Prostate gland (tissue), 2 donors: Measurements from ENCODE around the gene SLC44A4. TPM values are rescaled to one million over a fixed set of nuclear protein-coding genes. Genes with fewer than 3 reads are reported as not detected.

Experiments
- DNase-seq: peaks from one replicate; pipeline ENCODE4 v3.0.0-alpha.2; 2019; ENCODE audit warnings: low spot score
- H3K27ac ChIP-seq, 2 donors: fragments of 200-600 bp; sonication (generic); 2 replicates each; pipeline ENCODE4 v1.5.1; 2017 to 2019
- H3K27me3 ChIP-seq: fragments of 200-600 bp; sonication (generic); replicated peaks from 2 replicates; pipeline ENCODE4 v1.5.1; 2019; ENCODE audit not compliant: insufficient read depth
- H3K36me3 ChIP-seq, 2 donors: fragments of 200-600 bp; sonication (generic); 1 replicate in 1 of 2; 2 replicates in 1 of 2; pipeline versions ENCODE4 v1.5.1 to v1.8.1; 2017 to 2019
- H3K4me1 ChIP-seq: fragments of 200-600 bp; sonication (generic); replicated peaks from 2 replicates; pipeline ENCODE4 v1.5.1; 2019
- H3K4me3 ChIP-seq, 2 donors: fragments of 200-600 bp; sonication (generic); 2 replicates each; pipeline ENCODE4 v1.5.1; 2017 to 2019
- H3K9me3 ChIP-seq: fragments of 200-600 bp; sonication (generic); 2 replicates; pipeline ENCODE4 v1.5.1; 2017
- CTCF ChIP-seq, 4 experiments: fragments of 200-600 bp in 2 of 4; fragments of 450-650 bp in 2 of 4; sonication (generic) in 2 of 4; IDR thresholded peaks; 1 replicate in 3 of 4; 2 replicates in 1 of 4; pipeline ENCODE4 v1.5.1; 2016 to 2019; ENCODE audit warnings: antibody characterized with exemption in 4 of 4, mild to moderate bottlenecking in 2 of 4, moderate library complexity in 2 of 4
- POLR2A ChIP-seq: fragments of 450-650 bp; IDR thresholded peaks from one replicate; pipeline ENCODE4 v1.6.1; 2016; ENCODE audit warnings: antibody characterized with exemption, mild to moderate bottlenecking
- POLR2AphosphoS5 ChIP-seq: sonication (generic); formaldehyde crosslinking; IDR thresholded peaks from one replicate; pipeline ENCODE4 v1.6.1; 2017; ENCODE audit warnings: antibody characterized with exemption
- WGBS: methylation state at CpG from one replicate; pipeline ENCODE4 v1.1.5; 2018; 5-methylcytosine and 5-hydroxymethylcytosine counted together
- intact Hi-C: fragments of 100-400 bp; cut with DNase I; formaldehyde crosslinking; loops from one replicate; pipeline ENCODE4 v1.14.2; 2022
- small RNA-seq, 2 donors: library from RNA; depleted of rRNA; stranded (forward); fragments of <200 nt; gene quantifications; one replicate each; pipeline ENCODE3, GENCODE V24; 2016
- total RNA-seq, 2 donors: library from RNA; depleted of rRNA; stranded (reverse); fragments of >200 nt; gene quantifications; one replicate each; pipeline ENCODE4 v1.1.0, GENCODE V29; 2016

The SLC44A4 gene
- total RNA-seq, 2 donors from 2014 or later, result 125 to 332 TPM

GRCh38 chr6:31815025-31815838 lies 63.6 kb downstream of the SLC44A4 start, which contains the start of the genes HSPA1A and HSPA1L:
TSS of gene HSPA1A (plus strand) at chr6:31815543. CDS start at chr6:31815757, 214 bp downstream.
TSS of gene HSPA1L (minus strand) at chr6:31815283. CDS start at chr6:31811972, 3,311 bp downstream.
- no peaks in the 10 kb centered on the region for H3K27me3 ChIP-seq
- peak within 1 kb of the TSS; percentile 100 for H3K27ac ChIP-seq
- no peaks in the 10 kb centered on the region for H3K36me3 ChIP-seq
- H3K4me1 ChIP-seq, result no peaks in the 10 kb centered on the region
- H3K9me3 ChIP-seq, result no peaks in the 10 kb centered on the region
- WGBS, result 0% methylated on average over 47 of the region's 56 CpGs
- TF ChIP-seq CTCF (IDR thresholded peaks at IDR 0.05) (peak in 1 of 4 experiments; percentile 18), POLR2AphosphoS5 (peak; percentile 100), POLR2A (peak; percentile 100)
- peak within 1 kb of the TSS; percentile 44 to 52 for H3K4me3 ChIP-seq
- peak; percentile 97 for DNase-seq
- intact Hi-C loops, result no loop called here

DNA sequence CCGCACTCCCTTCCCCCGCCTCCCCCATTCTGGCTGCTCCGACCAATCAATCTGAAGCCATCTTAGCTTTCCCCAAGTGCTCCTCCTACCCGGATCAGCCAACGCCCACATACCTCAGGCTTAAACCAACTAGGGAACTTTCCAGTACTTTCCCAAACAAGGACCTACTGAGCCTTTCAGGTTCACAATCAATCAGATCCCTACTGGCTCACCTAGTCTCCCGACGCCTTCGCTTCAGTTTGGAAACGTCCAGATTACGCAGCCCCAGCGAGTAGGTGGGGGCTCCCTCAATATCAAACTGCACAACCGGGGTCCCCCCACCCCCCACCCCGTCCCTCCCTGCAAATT lies 64.1 kb downstream of the SLC44A4 start:
- H3K4me1 ChIP-seq, result no peaks in the 10 kb centered on the region
- TF ChIP-seq CTCF (IDR thresholded peaks at IDR 0.05), result no peak
- peak; percentile 90 for TF ChIP-seq POLR2A
- TF ChIP-seq POLR2AphosphoS5, result peak; percentile 100
- peak; percentile 98 for DNase-seq
- 0% methylated on average over 13 of the region's 13 CpGs for WGBS
- intact Hi-C loops, result no loop called here
- peak overlapping the region; percentile 44 to 52 for H3K4me3 ChIP-seq
- H3K36me3 ChIP-seq, result no peaks in the 10 kb centered on the region
- H3K27me3 ChIP-seq, result no peaks in the 10 kb centered on the region
- H3K9me3 ChIP-seq, result no peaks in the 10 kb centered on the region
- H3K27ac ChIP-seq, result peak overlapping the region; percentile 100

DNA sequence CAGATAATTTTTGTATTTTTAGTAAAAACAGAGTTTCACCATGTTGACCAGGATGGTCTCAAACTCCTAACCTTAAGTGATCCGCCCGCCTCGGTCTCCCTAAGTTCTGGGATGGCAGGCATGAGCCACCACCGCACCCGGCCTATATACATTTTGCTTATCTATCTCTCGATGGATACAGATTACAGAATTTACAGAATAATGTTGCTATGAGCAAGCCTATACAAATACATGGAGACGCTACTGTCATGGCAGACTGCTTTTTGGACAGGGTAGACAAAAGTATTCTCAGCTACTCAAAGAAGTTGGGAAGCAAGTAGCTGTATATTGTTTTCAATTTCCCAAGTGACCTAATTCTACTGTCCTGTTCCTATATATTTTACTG lies 65.3 kb downstream of the SLC44A4 start:
- peak overlapping the region; percentile 100 for H3K27ac ChIP-seq
- no peaks in the 10 kb centered on the region for H3K36me3 ChIP-seq
- 95% methylated on average over 7 of the region's 7 CpGs for WGBS
- no peak for DNase-seq
- H3K4me3 ChIP-seq, result no peak overlapping the region
- no peaks in the 10 kb centered on the region for H3K4me1 ChIP-seq
- no peaks in the 10 kb centered on the region for H3K9me3 ChIP-seq
- no peaks in the 10 kb centered on the region for H3K27me3 ChIP-seq
- intact Hi-C loops, result no loop called here
- TF ChIP-seq CTCF (IDR thresholded peaks at IDR 0.05) (no peak), POLR2A (no peak), POLR2AphosphoS5 (no peak)

Small RNA genes within 50 kb of the gene (small RNA-seq; reads per million reads assigned to genes)
- gene SNORD48 (432 to 487 reads per million in 2 donors), gene SNORD52 (0 reads per million in 2 donors)

Other genes with a start within 250 kb of the SLC44A4 start
- gene BAG6, start 226.3 kb downstream of the SLC44A4 start, total RNA-seq, result 100 to 1,000 TPM; 261 to 537 TPM
- 1 to 10 TPM; 1.6 to 6.8 TPM for gene APOM, start 223.1 kb downstream of the SLC44A4 start, total RNA-seq
- gene C6orf47, start 218.2 kb downstream of the SLC44A4 start, total RNA-seq, result 10 to 100 TPM; 25.5 to 30.1 TPM
- gene GPANK1, start 214.0 kb downstream of the SLC44A4 start, total RNA-seq, result 10 to 100 TPM; 19.7 to 28.1 TPM
- 100 to 1,000 TPM; 214 to 285 TPM for gene CSNK2B, start 212.9 kb downstream of the SLC44A4 start, total RNA-seq
- gene LY6G5B, start 209.0 kb downstream of the SLC44A4 start, total RNA-seq, result 10 to 100 TPM in 1 of 2 donors, 1 to 10 TPM in 1; 1.8 to 13.0 TPM
- gene LY6G5C, start 197.9 kb downstream of the SLC44A4 start, total RNA-seq, result 1 to 10 TPM; 1.6 to 2.6 TPM
- gene ABHD16A, start 175.7 kb downstream of the SLC44A4 start, total RNA-seq, result 10 to 100 TPM; 78.1 to 83.6 TPM
- gene LY6G6F, start 172.1 kb downstream of the SLC44A4 start, total RNA-seq, result 1 to 10 TPM in 1 of 2 donors, not detected in 1; 3.7 TPM
- gene LY6G6D, start 163.6 kb downstream of the SLC44A4 start, total RNA-seq, result not detected
- gene LY6G6C, start 157.3 kb downstream of the SLC44A4 start, total RNA-seq, result not detected
- gene MPIG6B, start 155.6 kb downstream of the SLC44A4 start, total RNA-seq, result under 1 TPM in 1 of 2 donors, not detected in 1; 0.74 TPM
- gene DDAH2, start 149.7 kb downstream of the SLC44A4 start, total RNA-seq, result 10 to 100 TPM; 73.3 to 83.7 TPM
- gene CLIC1, start 142.5 kb downstream of the SLC44A4 start, total RNA-seq, result 100 to 1,000 TPM; 224 to 331 TPM
- 10 to 100 TPM; 10.5 to 72.4 TPM for gene MSH5, start 139.0 kb downstream of the SLC44A4 start, total RNA-seq
- gene SAPCD1, start 116.3 kb downstream of the SLC44A4 start, total RNA-seq, result 10 to 100 TPM in 1 of 2 donors, 1 to 10 TPM in 1; 1.9 to 15.7 TPM
- gene VWA7, start 101.7 kb downstream of the SLC44A4 start, total RNA-seq, result 10 to 100 TPM in 1 of 2 donors, 1 to 10 TPM in 1; 2.7 to 13.0 TPM
- 10 to 100 TPM; 38.5 to 49.9 TPM for gene VARS1, start 83.2 kb downstream of the SLC44A4 start, total RNA-seq
- gene LSM2, start 72.0 kb downstream of the SLC44A4 start, total RNA-seq, result 10 to 100 TPM; 51.9 to 52.5 TPM
- gene HSPA1L, start 63.7 kb downstream of the SLC44A4 start, total RNA-seq, result 1 to 10 TPM; 1.5 to 8.5 TPM
- gene HSPA1A, start 63.5 kb downstream of the SLC44A4 start, total RNA-seq, result 100 to 1,000 TPM; 230 to 440 TPM
- gene HSPA1B, start 51.3 kb downstream of the SLC44A4 start, total RNA-seq, result 100 to 1,000 TPM; 331 to 360 TPM
- gene NEU1, start 16.2 kb downstream of the SLC44A4 start, total RNA-seq, result 100 to 1,000 TPM in 1 of 2 donors, 10 to 100 TPM in 1; 88.4 to 117 TPM
- gene EHMT2, start 18.7 kb upstream of the SLC44A4 start, total RNA-seq, result 10 to 100 TPM; 53.6 to 92.8 TPM
- 1 to 10 TPM; 3.8 to 4.1 TPM for gene ZBTB12, start 23.1 kb upstream of the SLC44A4 start, total RNA-seq
- gene C2, start 48.7 kb upstream of the SLC44A4 start, total RNA-seq, result 10 to 100 TPM in 1 of 2 donors, 1 to 10 TPM in 1; 7.9 to 16.0 TPM
- 10 to 100 TPM; 32.1 to 48.6 TPM for gene CFB, start 67.1 kb upstream of the SLC44A4 start, total RNA-seq
- gene NELFE, start 80.0 kb upstream of the SLC44A4 start, total RNA-seq, result 10 to 100 TPM; 88.9 to 94.0 TPM
- 10 to 100 TPM; 34.8 to 66.2 TPM for gene SKIC2, start 80.2 kb upstream of the SLC44A4 start, total RNA-seq
- gene DXO, start 93.1 kb upstream of the SLC44A4 start, total RNA-seq, result 10 to 100 TPM; 21.9 to 36.0 TPM
- gene C4A, start 103.1 kb upstream of the SLC44A4 start, total RNA-seq, result 100 to 1,000 TPM in 1 of 2 donors, 10 to 100 TPM in 1; 32.8 to 196 TPM
- gene C4B, start 135.8 kb upstream of the SLC44A4 start, total RNA-seq, result 100 to 1,000 TPM in 1 of 2 donors, 10 to 100 TPM in 1; 49.2 to 137 TPM
- gene CYP21A2, start 159.4 kb upstream of the SLC44A4 start, total RNA-seq, result 1 to 10 TPM in 1 of 2 donors, under 1 TPM in 1; 0.59 to 2.7 TPM
- gene TNXB, start 230.3 kb upstream of the SLC44A4 start, total RNA-seq, result 10 to 100 TPM; 18.5 to 29.1 TPM
- 100 to 1,000 TPM in 1 of 2 donors, 10 to 100 TPM in 1; 70.6 to 132 TPM for gene ATF6B, start 249.2 kb upstream of the SLC44A4 start, total RNA-seq